Bronchial epithelial cell (primary cell): ENCODE data around the gene B3GAT1. TPM values are rescaled to one million over a fixed set of nuclear protein-coding genes. Genes with fewer than 3 reads are reported as not detected.
A peak's percentile ranks its signal among the peaks of the same experiment; 100 is the strongest.

Experiments used
- DNase-seq: peaks from one replicate; pipeline ENCODE4 v3.0.0-alpha.2; 2010; ENCODE audit warnings: low read depth
- FAIRE-seq: peaks from 2 replicates; lab custom pipeline; 2011; peaks lifted over from hg19 to GRCh38; lab: Jason Lieb, UNC
- H3K27me3 ChIP-seq: 2 replicates; pipeline ENCODE4 v1.5.1; 2011; ENCODE audit warnings: low read length; ENCODE audit not compliant: control insufficient read depth, insufficient read depth
- H3K36me3 ChIP-seq: 2 replicates; pipeline ENCODE4 v1.5.1; 2011; ENCODE audit warnings: low read length; ENCODE audit not compliant: control insufficient read depth, insufficient read depth
- H3K4me3 ChIP-seq: 2 replicates; pipeline ENCODE4 v1.5.1; 2011; ENCODE audit warnings: mild to moderate bottlenecking, low read depth, low read length, control low read depth
- CTCF ChIP-seq: IDR thresholded peaks from 2 replicates; pipeline ENCODE4 v1.5.1; 2011; ENCODE audit warnings: mild to moderate bottlenecking, moderate library complexity, low read length, control low read depth, inconsistent platforms; ENCODE audit not compliant: insufficient read depth, severe bottlenecking
- total RNA-seq: library from RNA; depleted of rRNA; stranded (reverse); fragments of >200 nt; gene quantifications from 2 replicates; pipeline ENCODE4 v1.2.1, GENCODE V29; 2014

The B3GAT1 gene
- total RNA-seq, 1 donor from 2014 or later: under 0.01 TPM

DNA sequence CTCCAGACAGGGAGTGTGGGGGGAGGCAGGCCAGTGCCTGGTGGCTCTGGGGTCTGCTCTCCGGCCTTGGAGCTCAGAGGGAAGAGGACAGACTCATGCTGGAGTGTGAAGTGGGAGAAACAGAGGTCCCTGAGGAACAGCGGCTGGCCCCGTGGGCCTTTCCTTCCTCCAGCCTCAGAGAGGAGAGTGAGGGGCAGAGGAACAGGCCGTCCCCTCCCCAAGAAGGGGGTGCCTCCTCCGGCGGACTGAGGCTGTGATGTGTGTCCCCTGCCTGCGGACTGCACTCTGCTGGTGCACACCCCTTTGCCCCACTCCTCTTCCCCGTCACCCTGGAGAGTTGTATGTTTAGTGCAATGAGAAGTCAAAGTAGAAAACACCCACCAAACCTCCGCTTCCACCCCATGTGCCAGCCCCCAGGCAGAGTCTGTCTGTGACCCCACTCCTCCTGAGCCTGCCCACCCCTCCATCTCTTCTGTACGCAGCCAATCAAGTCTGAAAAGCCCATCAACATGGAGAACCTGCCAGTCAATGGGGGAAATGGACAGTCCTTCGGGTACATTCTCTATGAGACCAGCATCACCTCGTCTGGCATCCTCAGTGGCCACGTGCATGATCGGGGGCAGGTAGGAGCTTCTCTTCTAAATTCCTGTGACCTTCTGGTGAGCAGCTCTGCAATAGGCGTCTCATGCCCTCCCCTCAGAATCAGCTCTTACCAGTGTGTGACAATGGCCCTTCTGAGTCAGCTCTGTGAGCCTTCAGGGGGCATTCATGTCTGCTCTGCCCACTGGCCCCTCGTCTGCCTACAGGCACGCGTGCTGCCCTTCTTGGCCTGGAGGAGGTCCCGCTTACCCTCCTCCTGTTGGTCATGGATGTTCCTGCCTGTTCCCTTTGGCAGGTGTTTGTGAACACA, 41.3 kb downstream of the B3GAT1 start:
- Histone ChIP-seq H3K27me3 (no peaks in the 10 kb centered on the region), H3K36me3 (no peaks in the 10 kb centered on the region), H3K4me3 (no peak overlapping the region)
- no peak for TF ChIP-seq CTCF
- no peak for DNase-seq
- no peak for FAIRE-seq

GRCh38 chr11:134369656-134370525, 42.2 kb downstream of the B3GAT1 start:
- DNase-seq (no peak), FAIRE-seq (peak; percentile 96)
- Histone ChIP-seq H3K36me3 (no peaks in the 10 kb centered on the region), H3K27me3 (no peaks in the 10 kb centered on the region), H3K4me3 (no peak overlapping the region)
- TF ChIP-seq CTCF: no peak

DNA sequence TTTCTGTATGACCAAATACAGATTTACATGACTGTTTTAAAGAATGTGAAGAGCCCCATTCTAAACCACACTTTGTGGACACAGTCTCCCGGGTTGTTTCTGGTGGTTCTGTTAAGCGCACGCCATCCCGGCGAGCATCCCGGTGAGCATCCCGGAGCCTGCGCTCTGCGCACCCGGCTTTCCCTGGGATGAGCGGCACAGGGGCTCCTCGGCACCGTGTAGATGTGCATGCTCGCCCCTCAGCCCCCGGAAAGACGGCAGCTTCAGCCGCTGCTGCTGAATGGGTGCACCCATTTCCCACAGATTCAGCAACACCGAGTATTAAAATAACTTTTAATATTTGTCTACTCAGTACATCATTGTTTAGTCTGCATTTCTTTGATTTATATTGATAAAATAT, 44.3 kb downstream of the B3GAT1 start:
- no peaks in the 10 kb centered on the region for H3K27me3 ChIP-seq
- TF ChIP-seq CTCF: no peak
- no peaks in the 10 kb centered on the region for H3K36me3 ChIP-seq
- DNase-seq: no peak
- H3K4me3 ChIP-seq: no peak overlapping the region
- no peak for FAIRE-seq

GRCh38 chr11:134366254-134366653, 45.8 kb downstream of the B3GAT1 start:
- H3K4me3 ChIP-seq: no peak overlapping the region
- no peaks in the 10 kb centered on the region for H3K27me3 ChIP-seq
- no peak for DNase-seq
- no peak for FAIRE-seq
- no peaks in the 10 kb centered on the region for H3K36me3 ChIP-seq
- TF ChIP-seq CTCF: no peak

DNA sequence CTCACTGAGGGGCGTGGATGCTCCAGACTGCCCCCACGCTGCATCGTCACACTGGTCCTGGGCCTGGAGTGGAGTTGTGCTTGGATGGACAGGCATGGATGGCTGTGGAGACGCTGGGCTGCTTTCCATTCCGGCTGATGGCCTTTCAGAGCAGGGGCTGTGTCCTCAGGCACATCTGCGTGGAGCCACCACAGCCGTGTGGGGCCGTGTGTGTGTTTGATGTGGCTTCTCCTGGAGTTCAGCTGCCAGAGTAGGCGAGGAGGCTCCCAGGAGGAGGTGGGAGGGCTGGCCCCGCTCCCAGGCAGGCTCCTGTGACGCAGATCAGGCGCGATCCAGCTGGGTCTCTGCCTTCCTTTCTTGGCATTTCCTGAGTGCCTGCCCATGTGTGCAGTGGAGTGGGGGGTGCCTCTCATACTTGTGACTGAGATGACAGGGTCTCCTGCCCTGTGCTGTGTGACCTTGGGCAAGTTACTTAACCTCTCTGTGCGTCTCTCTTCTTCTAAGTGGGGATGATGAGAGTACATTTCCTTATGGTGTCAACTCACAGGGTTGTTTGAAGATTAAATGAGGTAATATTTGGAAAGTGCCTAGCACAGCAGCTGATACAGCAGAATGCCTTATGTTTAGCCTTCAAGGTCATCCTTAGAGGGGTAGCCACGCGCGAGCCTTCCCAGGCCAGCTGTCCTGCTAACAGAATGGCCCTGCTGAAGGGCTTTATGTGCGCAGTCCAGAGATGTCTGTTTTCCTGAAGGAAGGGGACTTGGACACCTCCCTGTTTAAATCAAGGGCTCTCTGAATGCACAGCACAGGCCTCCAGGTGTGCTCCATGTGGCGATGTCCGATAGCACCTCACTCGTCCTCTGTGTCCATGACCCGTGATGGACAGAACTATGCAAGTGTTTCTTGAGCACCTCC, 46.8 kb downstream of the B3GAT1 start:
- Histone ChIP-seq H3K27me3 (no peaks in the 10 kb centered on the region), H3K4me3 (no peak overlapping the region), H3K36me3 (no peaks in the 10 kb centered on the region)
- no peak for TF ChIP-seq CTCF
- DNase-seq (no peak), FAIRE-seq (no peak)
